Stimulated activated CD4-positive, alpha-beta T cell treated with anti-CD3 and anti-CD28 coated beads, TNF-alpha, amount 100 ng/mL, for 48 hours (primary cell): ENCODE measurements around the gene CCNB3.
"Not testable (repeated sequence)": the region's sequence is repeated elsewhere in the genome, so short reads cannot be mapped to it uniquely, and the experiment has no call there.

Source experiments
- DNase-seq, 3 donors: peaks; one replicate each; pipeline ENCODE4 v3.0.0-alpha.2; 2020; ENCODE audit warnings: low read depth in 3 of 3

Gene CCNB3

GRCh38 chrX:50204364-50204899 is at the start of gene CCNB3:
CCNB3 (plus strand) TSS chrX:50204765; CDS start chrX:50285164, 80,399 bp downstream.
- peak; percentile 32 to 51 (median 48) for DNase-seq

- DNase-seq: no peak
Observed at GRCh38 chrX:50157545-50158135, 46.9 kb upstream of the CCNB3 start.

GRCh38 chrX:50158593-50158992 is 46.0 kb upstream of the CCNB3 start:
- DNase-seq: no peak

GRCh38 chrX:50161127-50161526 is 43.4 kb upstream of the CCNB3 start:
- no peak for DNase-seq

- DNase-seq: no peak
Observed at GRCh38 chrX:50165727-50166126, 38.8 kb upstream of the CCNB3 start.

GRCh38 chrX:50167366-50167765 is 37.2 kb upstream of the CCNB3 start:
- DNase-seq: no peak

GRCh38 chrX:50168241-50168687 is 36.3 kb upstream of the CCNB3 start:
- no peak for DNase-seq

GRCh38 chrX:50169717-50170116 is 34.8 kb upstream of the CCNB3 start:
- no peak for DNase-seq

GRCh38 chrX:50180073-50180940 is 24.3 kb upstream of the CCNB3 start:
- no peak for DNase-seq

- DNase-seq: no peak
Observed at GRCh38 chrX:50183891-50184290, 20.7 kb upstream of the CCNB3 start.

- no peak for DNase-seq
Observed at GRCh38 chrX:50188859-50189600, 15.5 kb upstream of the CCNB3 start.

- no peak for DNase-seq
Observed at GRCh38 chrX:50198348-50198747, 6.2 kb upstream of the CCNB3 start.

- no peak for DNase-seq
Observed at GRCh38 chrX:50200907-50201306, 3.7 kb upstream of the CCNB3 start, which contains the start of gene AKAP4. AKAP4 (minus strand) TSS chrX:50201007; CDS start chrX:50200889, 118 bp downstream.

- DNase-seq: no peak
Observed at GRCh38 chrX:50202539-50202938, 2.0 kb upstream of the CCNB3 start.

- DNase-seq: no peak
Observed at GRCh38 chrX:50206753-50207152, 2.2 kb downstream of the CCNB3 start.

GRCh38 chrX:50211510-50211909 is 6.9 kb downstream of the CCNB3 start:
- no peak for DNase-seq

GRCh38 chrX:50281253-50281652 is 76.7 kb downstream of the CCNB3 start:
- no peak for DNase-seq

- DNase-seq: no peak
Observed at GRCh38 chrX:50327235-50327634, 122.7 kb downstream of the CCNB3 start.

- DNase-seq: not testable (repeated sequence)
Observed at GRCh38 chrX:50332668-50333067, 128.1 kb downstream of the CCNB3 start.

- no peak for DNase-seq
Observed at GRCh38 chrX:50333308-50333707, 128.7 kb downstream of the CCNB3 start.

GRCh38 chrX:50343917-50344316 is 139.4 kb downstream of the CCNB3 start:
- DNase-seq: no peak

GRCh38 chrX:50372966-50373365 is 168.4 kb downstream of the CCNB3 start:
- DNase-seq: no peak
